Measurements from ENCODE around the gene FAM117A. TPM values are rescaled to one million over a fixed set of nuclear protein-coding genes. Genes with fewer than 3 reads are reported as not detected.

FAM117A gene
- total RNA-seq, 1 donor = 260 TPM

DNA sequence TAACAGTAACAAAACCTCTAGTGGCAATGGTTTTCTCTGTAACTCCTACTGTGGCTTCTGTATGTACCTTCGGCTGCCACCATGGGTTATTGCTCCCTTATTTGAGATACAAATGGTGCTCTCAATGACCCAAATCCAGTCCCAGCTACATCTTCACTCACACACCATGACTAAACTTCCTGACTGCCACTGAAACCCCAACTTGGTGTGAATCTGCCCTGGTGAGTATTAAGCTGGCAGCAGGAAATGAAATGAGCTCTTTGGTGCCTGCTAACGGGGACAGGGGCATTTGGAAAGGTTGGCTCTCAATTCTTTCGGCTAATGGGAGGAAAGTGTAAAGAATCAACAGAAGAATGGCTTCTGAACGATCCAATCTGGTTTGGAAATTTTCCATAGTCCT is 48.7 kb downstream of the FAM117A start:
- DNase-seq (ENCODE audit: low read depth in 2 of 3, low spot score in 2 of 3) = no peak

GRCh38 chr17:49708515-49709183 is 55.3 kb downstream of the FAM117A start:
- peak in 2 of 3 donors; percentile 53 to 57 for DNase-seq (ENCODE audit: low read depth in 2 of 3, low spot score in 2 of 3)

DNA sequence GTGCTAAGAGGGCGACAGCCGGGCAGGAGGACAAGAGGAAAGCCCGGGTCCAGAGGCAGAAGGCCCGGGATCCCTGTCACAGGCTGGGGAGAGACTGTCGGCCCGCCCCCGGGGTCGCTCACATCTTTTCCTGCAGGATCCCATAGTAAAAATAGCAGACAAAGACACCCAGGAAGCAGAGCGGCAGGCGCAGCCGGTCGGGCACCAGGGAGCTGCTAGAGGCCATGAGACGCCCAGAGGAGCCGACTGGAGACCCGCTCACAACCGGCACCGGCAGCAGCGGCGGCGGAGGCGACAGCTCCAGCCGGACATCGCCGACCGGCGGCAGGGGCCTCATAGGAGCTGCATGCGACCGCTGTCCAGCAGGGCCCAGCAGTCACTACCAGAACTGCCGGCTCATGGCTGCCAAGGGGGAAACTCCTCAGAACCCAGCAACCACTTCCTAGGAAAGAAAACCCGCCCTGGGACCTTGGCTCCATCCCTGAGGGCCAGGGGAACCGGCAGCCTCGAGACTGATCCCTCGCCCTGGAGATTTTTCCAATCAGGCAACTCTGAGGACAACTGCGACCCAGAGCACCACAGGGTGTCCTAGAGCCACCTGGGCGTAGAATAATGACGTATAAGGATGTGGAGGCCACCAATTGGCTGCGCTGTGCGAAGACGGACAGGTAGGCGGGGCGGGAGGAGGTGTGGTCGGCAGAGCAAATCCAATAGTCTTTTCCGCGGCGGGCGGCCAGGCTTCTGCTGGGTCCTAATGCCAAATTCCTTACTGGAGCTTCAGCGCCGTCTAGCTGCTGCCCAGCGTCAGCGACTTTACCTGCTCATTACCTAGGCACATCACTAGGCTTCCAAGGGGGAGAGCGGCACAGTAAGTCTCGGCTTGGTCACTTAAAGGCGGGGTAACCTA is 56.1 kb downstream of the FAM117A start, which contains the start of gene SLC35B1:
Gene SLC35B1, minus strand, starts transcription at position 357 of the 907 bp plus-strand sequence. Its CDS starts 131 bp downstream, at position 226.
- DNase-seq (ENCODE audit: low read depth in 2 of 3, low spot score in 2 of 3) = peak; percentile 82 to 99 (median 99)

GRCh38 chr17:49707246-49707607 is 56.7 kb downstream of the FAM117A start:
- DNase-seq (ENCODE audit: low read depth in 2 of 3, low spot score in 2 of 3) = peak in 2 of 3 donors; percentile 44

GRCh38 chr17:49705254-49705653 is 58.7 kb downstream of the FAM117A start:
- no peak for DNase-seq (ENCODE audit: low read depth in 2 of 3, low spot score in 2 of 3)

DNA sequence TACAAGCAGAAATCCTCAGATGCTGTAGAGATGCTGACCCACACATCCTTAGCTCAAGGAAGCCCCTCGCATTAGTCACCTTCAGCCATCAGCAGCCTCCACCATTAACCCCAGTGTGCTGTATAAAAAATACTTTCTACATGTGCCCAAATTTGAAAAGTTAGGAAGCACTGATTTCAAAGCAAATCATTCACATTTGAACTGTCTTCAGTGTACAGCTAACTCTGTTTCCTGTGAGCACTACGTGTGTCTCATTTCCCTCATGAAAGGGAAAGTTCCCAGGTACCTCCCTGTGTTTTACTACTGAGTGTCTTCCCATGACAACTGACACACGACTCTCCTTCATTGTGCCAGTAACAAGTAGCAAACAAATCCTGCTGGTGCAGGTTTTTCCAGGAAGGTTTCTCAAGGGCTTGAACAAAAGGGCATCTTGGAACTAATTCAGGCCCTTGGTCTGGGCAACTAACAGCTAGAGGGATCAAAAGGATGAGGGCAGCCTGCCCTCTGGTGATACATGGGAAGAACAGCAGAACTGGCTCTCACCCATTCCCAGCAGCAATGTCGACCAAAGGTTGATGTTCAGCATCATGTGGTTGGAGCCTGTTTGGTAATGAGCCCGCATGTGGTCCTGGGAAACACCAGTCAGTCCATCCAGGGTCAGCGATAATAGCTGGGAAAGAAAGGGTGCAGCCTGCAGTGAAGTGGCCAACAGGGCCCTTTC is 60.2 kb downstream of the FAM117A start:
- DNase-seq (ENCODE audit: low read depth in 2 of 3, low spot score in 2 of 3) = peak in 2 of 3 donors; percentile 57 to 69

- no peak for DNase-seq (ENCODE audit: low read depth in 2 of 3, low spot score in 2 of 3)
Observed at GRCh38 chr17:49700960-49701359, 63.0 kb downstream of the FAM117A start.

DNA sequence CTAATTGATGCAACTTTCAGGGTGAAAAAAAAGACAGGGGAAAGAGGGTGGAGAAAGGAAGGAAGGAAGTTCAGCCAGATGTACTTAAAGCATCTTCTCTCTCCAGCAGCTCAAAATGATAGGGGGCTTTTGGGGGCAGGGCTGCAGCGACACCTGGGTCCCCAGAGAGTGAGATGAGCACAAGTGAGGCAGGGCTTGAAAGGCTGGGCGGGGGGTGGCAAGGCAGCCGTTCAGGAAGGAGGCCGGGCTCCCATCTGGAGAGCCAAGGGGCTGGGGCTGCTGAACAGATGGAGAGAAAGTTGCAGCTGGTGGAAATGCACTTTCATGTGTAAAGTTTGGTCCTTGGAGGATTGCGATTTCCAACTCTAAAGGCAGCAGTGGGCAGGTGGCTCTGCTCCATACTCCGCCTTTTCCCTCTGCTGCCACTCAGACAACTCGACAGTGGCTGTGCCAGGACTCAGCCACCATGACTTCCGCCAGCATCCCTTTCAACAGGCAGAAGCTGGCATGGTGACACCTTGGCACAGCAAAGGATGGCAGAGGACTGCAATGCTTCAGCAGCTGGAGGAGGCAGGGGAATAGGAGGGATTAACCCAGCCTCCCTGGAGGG is 63.9 kb downstream of the FAM117A start:
- DNase-seq (ENCODE audit: low read depth in 2 of 3, low spot score in 2 of 3) = no peak

DNA sequence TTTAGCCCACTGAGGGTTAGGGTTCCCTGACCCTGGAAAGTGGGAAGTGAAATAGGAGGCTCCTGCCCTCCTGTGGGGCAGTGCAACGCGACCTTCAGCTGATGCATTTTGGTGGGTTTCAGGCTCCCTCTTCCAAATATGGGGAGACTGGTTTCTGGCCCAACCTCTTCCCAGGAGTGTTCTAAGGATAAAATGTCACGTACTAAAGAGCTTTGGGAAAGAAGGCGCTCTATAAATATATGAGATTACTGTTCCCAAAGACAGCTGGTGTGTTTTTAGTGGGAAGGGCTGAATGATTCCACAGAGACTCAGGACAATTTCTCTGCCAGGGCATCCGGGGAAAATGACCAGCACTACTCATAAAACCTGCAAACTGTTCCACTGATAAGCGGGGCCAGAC is 65.9 kb downstream of the FAM117A start:
- no peak for DNase-seq (ENCODE audit: low read depth in 2 of 3, low spot score in 2 of 3)

DNA sequence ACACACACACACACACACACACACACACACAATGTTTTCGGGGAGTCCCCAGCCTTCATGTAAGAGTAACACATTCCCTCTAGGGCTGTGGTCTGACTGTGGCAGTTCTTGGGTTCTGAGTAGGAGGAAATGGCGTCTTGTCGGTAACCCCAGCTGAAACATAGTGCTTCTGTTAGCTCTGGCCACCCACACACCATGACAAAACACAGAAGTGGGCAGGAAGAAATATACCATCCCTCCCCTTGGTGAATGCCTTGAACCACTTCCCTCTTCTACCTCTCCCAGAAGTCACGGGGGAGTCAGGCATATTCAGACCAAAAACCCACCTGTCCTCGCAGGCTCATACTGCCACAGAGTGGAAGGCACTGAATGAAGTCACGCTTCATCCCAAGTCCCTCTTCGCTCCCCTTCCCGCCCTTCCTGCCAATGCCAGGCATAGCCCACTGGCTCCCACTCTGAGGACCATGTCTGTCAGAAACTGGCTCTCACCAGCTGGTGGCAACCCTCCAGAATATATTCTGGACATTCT is 67.6 kb downstream of the FAM117A start:
- DNase-seq (ENCODE audit: low read depth in 2 of 3, low spot score in 2 of 3) = peak in 2 of 3 donors; percentile 82 to 92

DNA sequence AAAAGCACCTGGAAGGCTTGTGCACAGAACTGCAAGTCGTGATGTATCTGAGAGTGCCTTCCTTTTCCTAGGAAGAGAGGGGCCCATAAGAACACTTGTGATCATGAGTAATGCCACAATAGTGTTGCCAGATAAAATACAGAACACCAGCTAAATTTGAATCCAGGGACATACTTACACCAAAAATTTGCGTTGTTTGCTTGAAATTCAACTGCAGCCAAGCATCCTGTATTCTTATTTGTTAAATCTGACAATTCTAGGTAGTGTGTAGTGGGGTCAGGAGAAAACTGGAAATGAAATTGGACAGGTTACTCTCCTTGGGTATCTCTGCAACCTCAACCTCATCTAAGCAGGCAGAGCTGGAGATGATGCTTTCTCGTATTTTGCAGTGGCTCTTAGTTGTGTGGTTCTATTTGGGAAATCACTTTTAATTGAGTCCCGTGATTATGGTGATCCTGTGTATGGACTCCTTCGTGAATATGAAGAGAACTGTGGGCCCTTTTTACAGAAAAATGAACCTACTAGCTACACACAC is 68.2 kb downstream of the FAM117A start:
- DNase-seq (ENCODE audit: low read depth in 2 of 3, low spot score in 2 of 3) = no peak

DNA sequence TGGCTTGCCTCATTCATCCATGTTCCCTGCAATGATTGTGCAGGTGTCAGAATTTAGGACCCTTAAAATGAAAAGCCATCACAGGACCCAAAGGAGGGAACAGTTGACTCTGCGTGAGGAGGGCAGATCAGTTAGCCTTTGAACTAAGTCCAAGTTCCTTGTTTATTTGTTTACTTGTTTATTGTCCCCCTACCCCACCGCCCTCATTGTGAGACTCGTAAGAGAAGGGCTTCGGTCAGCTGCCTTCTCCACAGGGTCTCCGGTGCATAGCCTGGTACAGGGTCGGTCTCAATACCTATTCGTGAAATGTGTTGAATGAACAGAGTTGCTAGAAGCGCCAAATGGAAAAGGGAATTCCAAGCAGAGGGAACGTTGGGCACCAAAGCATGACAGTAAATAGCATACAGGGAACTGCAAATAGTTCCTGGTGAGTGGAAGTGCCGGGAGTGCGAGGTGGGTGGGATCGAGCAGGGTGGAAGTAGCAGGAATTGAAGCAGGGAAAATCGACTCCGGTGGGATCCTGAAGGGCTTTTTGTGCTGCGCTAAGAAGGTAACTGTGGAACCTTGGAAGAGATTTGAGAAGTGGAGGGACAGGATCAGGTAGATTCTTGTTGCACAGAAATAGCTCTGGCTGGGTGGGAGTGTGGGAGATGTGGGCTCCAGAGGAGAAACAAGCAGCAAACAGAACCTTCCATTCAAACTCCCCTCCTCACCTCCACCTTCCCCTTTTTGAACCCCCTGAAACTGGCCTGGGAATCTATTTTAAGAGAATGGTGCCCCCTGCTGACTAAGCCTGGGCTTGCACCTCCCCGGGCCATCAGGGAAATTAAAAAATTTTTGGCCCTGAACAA is 68.9 kb downstream of the FAM117A start:
- peak in 2 of 3 donors; percentile 67 to 82 for DNase-seq (ENCODE audit: low read depth in 2 of 3, low spot score in 2 of 3)

- DNase-seq (ENCODE audit: low read depth in 2 of 3, low spot score in 2 of 3) = no peak
Observed at GRCh38 chr17:49692751-49693150, 71.2 kb downstream of the FAM117A start.

GRCh38 chr17:49691677-49692191 is 72.2 kb downstream of the FAM117A start:
- DNase-seq (ENCODE audit: low read depth in 2 of 3, low spot score in 2 of 3) = no peak

DNA sequence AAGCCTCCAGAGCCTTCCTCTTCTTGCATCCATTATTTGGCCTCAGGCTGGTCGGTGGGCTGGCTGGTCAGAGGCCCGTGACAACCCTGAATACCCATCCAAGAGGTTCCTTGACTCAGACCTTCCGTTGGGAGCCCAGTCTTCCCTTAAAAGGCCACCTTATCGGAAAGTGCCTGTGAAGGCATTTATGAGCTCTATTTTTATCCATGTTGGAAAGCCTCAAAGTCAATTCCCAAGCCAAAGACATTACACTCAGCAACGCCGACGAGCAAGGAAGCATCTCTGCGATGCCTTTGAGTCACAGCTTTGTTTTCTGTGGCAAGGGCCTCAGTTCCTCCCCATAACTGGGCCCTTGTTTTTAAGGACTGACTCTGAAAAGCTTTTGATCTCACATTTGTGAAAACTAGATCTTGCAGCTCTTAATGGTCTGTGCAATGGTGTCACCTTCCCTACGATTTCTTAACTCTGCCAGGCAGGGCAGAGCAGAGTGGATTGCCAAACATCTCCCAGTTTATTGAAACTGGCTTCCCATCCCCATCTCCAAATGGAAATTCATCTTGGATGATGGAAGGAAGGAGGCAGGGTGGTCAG is 72.8 kb downstream of the FAM117A start:
- no peak for DNase-seq (ENCODE audit: low read depth in 2 of 3, low spot score in 2 of 3)

- no peak for DNase-seq (ENCODE audit: low read depth in 2 of 3, low spot score in 2 of 3)
Observed at GRCh38 chr17:49690256-49690655, 73.7 kb downstream of the FAM117A start.

GRCh38 chr17:49688848-49689247 is 75.1 kb downstream of the FAM117A start:
- DNase-seq (ENCODE audit: low read depth in 2 of 3, low spot score in 2 of 3) = no peak

- peak in 2 of 3 donors; percentile 19 to 35 for DNase-seq (ENCODE audit: low read depth in 2 of 3, low spot score in 2 of 3)
Observed at GRCh38 chr17:49687878-49688491, 75.9 kb downstream of the FAM117A start.
